ENCODE measurements around the gene HPCAL1. TPM values are rescaled to one million over a fixed set of nuclear protein-coding genes. Genes with fewer than 3 reads are reported as not detected.

The HPCAL1 gene
- total RNA-seq, 1 experiment from 2014 or later = 26.9 TPM

GRCh38 chr2:10287761-10288160 lies 14.9 kb upstream of the HPCAL1 start:
- Mint-ChIP-seq H3K27ac (ENCODE audit: unreplicated experiment) (no peak overlapping the region), H3K4me3 (ENCODE audit: unreplicated experiment) (no peak overlapping the region), H3K36me3 (ENCODE audit: insufficient read depth, unreplicated experiment) (no peaks in the 10 kb centered on the region), H3K9me3 (ENCODE audit: unreplicated experiment) (no peaks in the 10 kb centered on the region), H3K4me1 (ENCODE audit: low read depth, unreplicated experiment) (peaks cover 11% of the 10 kb centered on the region), H3K27me3 (ENCODE audit: insufficient read depth, unreplicated experiment) (no peaks in the 10 kb centered on the region)
- H3K4me1 ChIP-seq = peaks cover 16% of the 10 kb centered on the region
- intact Hi-C loops (cut with micrococcal nuclease; ENCODE audit: unreplicated experiment) = no loop called here
- no peaks in the 10 kb centered on the region for H3K9me3 ChIP-seq
- CTCF ChIA-PET = interaction anchor here (1.1 to 1.2 kb wide), 2 partner anchors 121 to 147 kb away, joined by 3 to 4 read pairs; no protein-coding TSS in a partner anchor
- H3K36me3 ChIP-seq (ENCODE audit: control insufficient read depth, insufficient read depth, low read length) = no peaks in the 10 kb centered on the region
- no peak for TF ChIP-seq CTCF (IDR thresholded peaks at IDR 0.05; ENCODE audit: insufficient read depth in 1 of 2, low read depth in 1 of 2, low read length in 1 of 2, severe bottlenecking in 1 of 2, unreplicated experiment in 1 of 2)
- POLR2A ChIA-PET = no interaction called here
- H3K27me3 ChIP-seq (replicated peaks; ENCODE audit: control insufficient read depth, insufficient read depth, low read length) = no peaks in the 10 kb centered on the region
- no peak for DNase-seq
- no peak overlapping the region for H3K4me3 ChIP-seq (ENCODE audit: low read depth, low read length)
- BruUV-seq (replicated peaks) = no TSS peak

- Mint-ChIP-seq H3K27ac (ENCODE audit: unreplicated experiment) (no peak overlapping the region), H3K36me3 (ENCODE audit: insufficient read depth, unreplicated experiment) (no peaks in the 10 kb centered on the region), H3K9me3 (ENCODE audit: unreplicated experiment) (peaks cover 5% of the 10 kb centered on the region), H3K27me3 (ENCODE audit: insufficient read depth, unreplicated experiment) (no peaks in the 10 kb centered on the region), H3K4me3 (ENCODE audit: unreplicated experiment) (no peak overlapping the region), H3K4me1 (ENCODE audit: low read depth, unreplicated experiment) (peaks cover 11% of the 10 kb centered on the region)
- POLR2A ChIA-PET = no interaction called here
- Histone ChIP-seq H3K9me3 (peaks cover under 1% of the 10 kb centered on the region; the same call in 1 of the 2 replicates), H3K4me1 (peaks cover 9% of the 10 kb centered on the region), H3K4me3 (ENCODE audit: low read depth, low read length) (no peak overlapping the region), H3K36me3 (ENCODE audit: control insufficient read depth, insufficient read depth, low read length) (no peaks in the 10 kb centered on the region), H3K27me3 (replicated peaks; ENCODE audit: control insufficient read depth, insufficient read depth, low read length) (no peaks in the 10 kb centered on the region)
- TF ChIP-seq CTCF (IDR thresholded peaks at IDR 0.05; ENCODE audit: insufficient read depth in 1 of 2, low read depth in 1 of 2, low read length in 1 of 2, severe bottlenecking in 1 of 2, unreplicated experiment in 1 of 2) = no peak
- CTCF ChIA-PET = interaction anchor here (1.0 kb wide), 1 partner anchor 11 kb away, joined by 3 read pairs; no protein-coding TSS in a partner anchor
- BruUV-seq (replicated peaks) = no TSS peak
- intact Hi-C loops (cut with micrococcal nuclease; ENCODE audit: unreplicated experiment) = no loop called here
- DNase-seq = no peak
Observed at GRCh38 chr2:10288606-10289005, 14.1 kb upstream of the HPCAL1 start.

- Histone ChIP-seq H3K27me3 (replicated peaks; ENCODE audit: control insufficient read depth, insufficient read depth, low read length) (no peaks in the 10 kb centered on the region), H3K4me3 (ENCODE audit: low read depth, low read length) (no peak overlapping the region), H3K36me3 (ENCODE audit: control insufficient read depth, insufficient read depth, low read length) (no peaks in the 10 kb centered on the region), H3K4me1 (peaks cover 9% of the 10 kb centered on the region), H3K9me3 (peaks cover 8% of the 10 kb centered on the region)
- Mint-ChIP-seq H3K27me3 (ENCODE audit: insufficient read depth, unreplicated experiment) (no peaks in the 10 kb centered on the region), H3K4me3 (ENCODE audit: unreplicated experiment) (no peak overlapping the region), H3K4me1 (ENCODE audit: low read depth, unreplicated experiment) (peaks cover 11% of the 10 kb centered on the region), H3K9me3 (ENCODE audit: unreplicated experiment) (peaks cover 12% of the 10 kb centered on the region), H3K27ac (ENCODE audit: unreplicated experiment) (no peak overlapping the region), H3K36me3 (ENCODE audit: insufficient read depth, unreplicated experiment) (no peaks in the 10 kb centered on the region)
- TF ChIP-seq CTCF (IDR thresholded peaks at IDR 0.05; ENCODE audit: insufficient read depth in 1 of 2, low read depth in 1 of 2, low read length in 1 of 2, severe bottlenecking in 1 of 2, unreplicated experiment in 1 of 2) = no peak
- intact Hi-C loops (cut with micrococcal nuclease; ENCODE audit: unreplicated experiment) = no loop called here
- POLR2A ChIA-PET = no interaction called here
- CTCF ChIA-PET = interaction anchor here (1.0 kb wide), 1 partner anchor 12 kb away, joined by 3 read pairs; no protein-coding TSS in a partner anchor
- no TSS peak for BruUV-seq (replicated peaks)
- DNase-seq = no peak
Observed at GRCh38 chr2:10289352-10289751, 13.4 kb upstream of the HPCAL1 start.

Data from Caco-2 (cell line).